ENCODE results near the gene SCN3A.

SCN3A gene

DNA sequence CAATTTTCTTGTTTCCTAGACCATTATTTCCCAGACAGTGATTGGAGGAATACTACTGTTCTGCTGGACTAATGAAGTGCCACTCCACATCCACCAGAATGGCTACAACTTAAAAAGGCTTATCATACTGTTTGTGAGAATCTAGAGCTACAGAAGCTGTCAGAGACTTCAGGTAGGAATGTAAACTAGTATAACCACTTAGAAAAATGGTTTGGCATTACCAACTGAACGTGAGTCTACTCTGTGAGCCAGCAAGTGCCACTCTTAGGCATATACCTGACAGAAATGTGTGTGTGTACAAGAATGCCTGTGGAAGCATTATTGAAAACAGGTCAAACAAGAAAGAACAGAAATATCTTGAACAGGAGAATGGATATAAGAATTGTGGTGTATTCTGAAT lies 4.2 kb upstream of the SCN3A start:
- Histone ChIP-seq H2AFZ (ENCODE audit: low read length) (no peak overlapping the region), H3K9me2 (replicated peaks; ENCODE audit: insufficient read depth, low read length) (no peaks in the 10 kb centered on the region), H3K9ac (ENCODE audit: low read length) (no peak overlapping the region), H3K36me3 (replicated peaks; ENCODE audit: insufficient read depth, low read length) (no peaks in the 10 kb centered on the region), H4K20me1 (ENCODE audit: insufficient read depth, low read length) (no peaks in the 10 kb centered on the region), H3F3A (ENCODE audit: insufficient read depth, low read length) (peaks cover 13% of the 10 kb centered on the region; the same call in 1 of the 2 replicates), H3K4me2 (ENCODE audit: low read depth, low read length) (no peak overlapping the region), H3K4me1 (ENCODE audit: low read length) (0 out of 2 replicates have a peak, but pooled peaks cover 2% of the 10 kb centered on the region), H3K79me2 (ENCODE audit: low read length) (no peaks in the 10 kb centered on the region), H3K27ac (ENCODE audit: low read length) (no peak overlapping the region), H3K9me3 (replicated peaks; ENCODE audit: insufficient read depth, low read length) (no peaks in the 10 kb centered on the region), H3K4me3 (ENCODE audit: low read length) (no peak overlapping the region), H3K27me3 (replicated peaks; ENCODE audit: insufficient read depth, low read length) (no peaks in the 10 kb centered on the region)
- no peak for TF ChIP-seq EZH2phosphoT487 (IDR thresholded peaks at IDR 0.05; ENCODE audit: low read length)
- TF ChIP-seq, protein P1, sequence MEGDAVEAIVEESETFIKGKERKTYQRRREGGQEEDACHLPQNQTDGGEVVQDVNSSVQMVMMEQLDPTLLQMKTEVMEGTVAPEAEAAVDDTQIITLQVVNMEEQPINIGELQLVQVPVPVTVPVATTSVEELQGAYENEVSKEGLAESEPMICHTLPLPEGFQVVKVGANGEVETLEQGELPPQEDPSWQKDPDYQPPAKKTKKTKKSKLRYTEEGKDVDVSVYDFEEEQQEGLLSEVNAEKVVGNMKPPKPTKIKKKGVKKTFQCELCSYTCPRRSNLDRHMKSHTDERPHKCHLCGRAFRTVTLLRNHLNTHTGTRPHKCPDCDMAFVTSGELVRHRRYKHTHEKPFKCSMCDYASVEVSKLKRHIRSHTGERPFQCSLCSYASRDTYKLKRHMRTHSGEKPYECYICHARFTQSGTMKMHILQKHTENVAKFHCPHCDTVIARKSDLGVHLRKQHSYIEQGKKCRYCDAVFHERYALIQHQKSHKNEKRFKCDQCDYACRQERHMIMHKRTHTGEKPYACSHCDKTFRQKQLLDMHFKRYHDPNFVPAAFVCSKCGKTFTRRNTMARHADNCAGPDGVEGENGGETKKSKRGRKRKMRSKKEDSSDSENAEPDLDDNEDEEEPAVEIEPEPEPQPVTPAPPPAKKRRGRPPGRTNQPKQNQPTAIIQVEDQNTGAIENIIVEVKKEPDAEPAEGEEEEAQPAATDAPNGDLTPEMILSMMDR (IDR thresholded peaks at IDR 0.05; ENCODE audit: low read length), result no peak
- TF ChIP-seq EZH2 (optimal IDR thresholded peaks at IDR 0.05; ENCODE audit: low read depth, low read length), result no peak
- DNase-seq, result no peak

GRCh38 chr2:165205865-165206264 lies 2.0 kb upstream of the SCN3A start:
- H3K79me2 ChIP-seq (ENCODE audit: low read length), result no peaks in the 10 kb centered on the region
- no peaks in the 10 kb centered on the region for H3K9me3 ChIP-seq (replicated peaks; ENCODE audit: insufficient read depth, low read length)
- H2AFZ ChIP-seq (ENCODE audit: low read length), result no peak overlapping the region
- no peaks in the 10 kb centered on the region for H3K36me3 ChIP-seq (replicated peaks; ENCODE audit: insufficient read depth, low read length)
- no peak overlapping the region for H3K4me2 ChIP-seq (ENCODE audit: low read depth, low read length)
- no peak overlapping the region for H3K9ac ChIP-seq (ENCODE audit: low read length)
- H3K27me3 ChIP-seq (replicated peaks; ENCODE audit: insufficient read depth, low read length), result no peaks in the 10 kb centered on the region
- DNase-seq, result peak; percentile 55
- 0 out of 2 replicates have a peak, but pooled peaks cover 2% of the 10 kb centered on the region for H3K4me1 ChIP-seq (ENCODE audit: low read length)
- no peak overlapping the region for H3K4me3 ChIP-seq (ENCODE audit: low read length)
- H3F3A ChIP-seq (ENCODE audit: insufficient read depth, low read length), result peaks cover 13% of the 10 kb centered on the region; the same call in 1 of the 2 replicates
- no peaks in the 10 kb centered on the region for H4K20me1 ChIP-seq (ENCODE audit: insufficient read depth, low read length)
- TF ChIP-seq EZH2phosphoT487 (IDR thresholded peaks at IDR 0.05; ENCODE audit: low read length) (no peak), EZH2 (optimal IDR thresholded peaks at IDR 0.05; ENCODE audit: low read depth, low read length) (no peak)
- TF ChIP-seq, protein P1 (IDR thresholded peaks at IDR 0.05; ENCODE audit: low read length), result no peak
- H3K9me2 ChIP-seq (replicated peaks; ENCODE audit: insufficient read depth, low read length), result no peaks in the 10 kb centered on the region
- peak overlapping the region; percentile 2; the same call in 1 of the 2 replicates for H3K27ac ChIP-seq (ENCODE audit: low read length)

DNA sequence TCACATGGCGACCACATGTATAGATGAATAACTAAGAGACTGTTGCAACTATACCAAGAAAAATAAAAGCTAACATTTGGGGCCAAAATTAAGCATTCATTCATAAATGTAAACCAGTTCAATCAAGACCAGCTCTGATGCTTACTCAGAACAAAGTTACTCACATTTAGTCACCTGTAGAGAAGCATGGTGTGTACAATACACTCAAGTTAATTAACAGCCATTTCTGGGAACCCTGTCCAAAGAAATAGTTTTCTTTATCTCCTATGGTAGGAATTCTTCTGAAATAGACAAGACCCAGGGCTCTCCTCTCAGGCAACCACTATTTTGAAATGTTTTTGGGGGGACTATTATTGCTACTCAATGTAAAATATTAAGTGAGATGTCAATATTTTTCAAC lies 1.6 kb downstream of the SCN3A start:
- no peaks in the 10 kb centered on the region for H3K9me2 ChIP-seq (replicated peaks; ENCODE audit: insufficient read depth, low read length)
- H2AFZ ChIP-seq (ENCODE audit: low read length), result no peak overlapping the region
- no peaks in the 10 kb centered on the region for H3K9me3 ChIP-seq (replicated peaks; ENCODE audit: insufficient read depth, low read length)
- DNase-seq, result no peak
- peaks cover 13% of the 10 kb centered on the region; the same call in 1 of the 2 replicates for H3F3A ChIP-seq (ENCODE audit: insufficient read depth, low read length)
- TF ChIP-seq EZH2 (optimal IDR thresholded peaks at IDR 0.05; ENCODE audit: low read depth, low read length) (no peak), EZH2phosphoT487 (IDR thresholded peaks at IDR 0.05; ENCODE audit: low read length) (no peak)
- TF ChIP-seq, protein P1 (IDR thresholded peaks at IDR 0.05; ENCODE audit: low read length), result no peak
- no peaks in the 10 kb centered on the region for H3K79me2 ChIP-seq (ENCODE audit: low read length)
- no peak overlapping the region for H3K9ac ChIP-seq (ENCODE audit: low read length)
- no peaks in the 10 kb centered on the region for H3K27me3 ChIP-seq (replicated peaks; ENCODE audit: insufficient read depth, low read length)
- no peak overlapping the region for H3K4me2 ChIP-seq (ENCODE audit: low read depth, low read length)
- no peaks in the 10 kb centered on the region for H4K20me1 ChIP-seq (ENCODE audit: insufficient read depth, low read length)
- H3K4me3 ChIP-seq (ENCODE audit: low read length), result no peak overlapping the region
- H3K36me3 ChIP-seq (replicated peaks; ENCODE audit: insufficient read depth, low read length), result no peaks in the 10 kb centered on the region
- H3K4me1 ChIP-seq (ENCODE audit: low read length), result 0 out of 2 replicates have a peak, but pooled peaks cover 2% of the 10 kb centered on the region
- H3K27ac ChIP-seq (ENCODE audit: low read length), result no peak overlapping the region

Measured in MM.1S (cell line).